WI38 (cell line): ENCODE results near the gene DYNC2H1.
A peak's percentile ranks its signal among the peaks of the same experiment; 100 is the strongest.

Experiments
- H3K4me3 ChIP-seq: 2 replicates; pipeline ENCODE4 v1.5.1; 2011; ENCODE audit warnings: low read depth, mild to moderate bottlenecking, control low read depth, low read length
- CTCF ChIP-seq: IDR thresholded peaks from 2 replicates; pipeline ENCODE4 v1.5.1; 2012; ENCODE audit warnings: low read depth, mild to moderate bottlenecking, control low read depth, low read length

Gene DYNC2H1

GRCh38 chr11:103380031-103380430 lies 270.8 kb downstream of the DYNC2H1 start:
- TF ChIP-seq CTCF = no peak
- H3K4me3 ChIP-seq = no peak overlapping the region

DNA sequence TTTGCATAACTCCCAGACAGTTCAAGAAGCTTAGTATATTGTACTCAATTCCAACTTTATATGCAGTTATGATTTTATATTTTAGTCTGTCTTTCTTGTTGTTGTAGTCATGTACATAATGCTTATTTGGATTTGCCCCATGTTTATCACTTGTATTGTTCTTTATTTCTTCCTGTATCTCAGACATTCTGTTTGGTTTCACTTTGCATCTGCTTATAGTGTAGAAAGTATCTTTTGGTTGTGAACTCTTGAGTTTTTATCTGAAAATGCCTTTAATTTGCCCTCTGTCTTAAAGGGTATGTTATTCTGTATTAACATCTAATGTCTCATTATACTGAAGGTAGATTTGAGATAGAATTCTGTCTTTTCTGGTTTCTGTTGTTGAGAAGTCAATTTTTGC lies 275.4 kb downstream of the DYNC2H1 start:
- TF ChIP-seq CTCF = no peak
- H3K4me3 ChIP-seq = peak overlapping the region; percentile 30

GRCh38 chr11:103395612-103396011 lies 286.4 kb downstream of the DYNC2H1 start:
- TF ChIP-seq CTCF = no peak
- no peak overlapping the region for H3K4me3 ChIP-seq

DNA sequence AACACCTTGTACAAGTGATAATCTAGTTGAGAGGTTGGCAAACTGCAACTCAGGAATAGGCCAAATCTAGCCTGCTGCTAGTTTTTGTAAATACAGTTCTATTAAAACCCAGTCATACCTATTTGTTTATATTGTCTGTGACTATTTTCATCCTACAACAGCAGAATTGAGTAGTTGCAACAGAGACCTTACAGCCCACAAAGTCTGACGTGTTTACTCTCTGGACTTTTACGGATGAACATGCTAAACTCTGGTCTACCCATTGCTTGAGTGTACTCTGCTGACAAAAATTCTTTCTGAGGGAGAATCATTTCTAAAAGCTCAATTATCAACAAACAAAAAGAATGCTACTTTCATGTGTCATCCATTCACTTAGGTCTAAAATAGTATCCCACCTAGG lies 287.0 kb downstream of the DYNC2H1 start:
- no peak for TF ChIP-seq CTCF
- no peak overlapping the region for H3K4me3 ChIP-seq

DNA sequence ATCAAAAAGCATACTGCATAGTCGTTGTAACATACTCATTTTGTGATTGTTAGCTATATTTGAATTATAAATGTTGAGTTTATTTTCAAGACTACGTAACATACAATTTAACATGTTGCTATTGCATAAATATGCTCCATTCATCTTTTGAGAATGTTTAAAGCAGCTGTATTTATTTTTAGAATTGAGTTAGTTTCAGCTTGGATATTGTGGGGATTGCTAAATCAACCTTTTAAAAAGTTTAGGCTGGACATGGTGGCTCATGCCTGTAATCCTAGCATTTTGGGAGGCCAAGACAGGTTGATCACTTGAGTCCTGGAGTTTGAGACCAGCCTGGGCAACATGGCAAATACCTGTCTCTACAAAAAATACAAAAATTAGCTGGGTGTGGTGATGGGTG lies 288.1 kb downstream of the DYNC2H1 start:
- no peak for TF ChIP-seq CTCF
- no peak overlapping the region for H3K4me3 ChIP-seq

DNA sequence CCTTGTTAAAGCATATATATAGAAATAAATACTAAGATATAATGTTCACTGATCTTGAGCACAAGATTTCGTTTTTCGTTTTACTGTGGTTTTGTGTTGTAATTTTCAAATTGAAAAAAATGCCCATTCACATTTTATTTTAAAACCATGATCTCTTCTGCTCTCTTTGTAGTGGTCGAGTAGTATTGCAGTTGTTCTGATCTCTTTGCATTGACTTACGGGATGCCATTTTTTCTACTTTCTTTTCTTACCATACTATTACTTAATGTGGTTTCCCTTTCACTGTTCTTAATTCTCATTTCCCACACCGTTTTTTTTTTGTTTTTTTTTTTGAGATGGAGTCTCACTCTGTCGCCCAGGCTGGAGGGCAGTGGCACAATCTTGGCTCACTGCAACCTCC lies 289.6 kb downstream of the DYNC2H1 start:
- H3K4me3 ChIP-seq = no peak overlapping the region
- no peak for TF ChIP-seq CTCF

GRCh38 chr11:103406357-103406756 lies 297.1 kb downstream of the DYNC2H1 start:
- TF ChIP-seq CTCF = no peak
- H3K4me3 ChIP-seq = no peak overlapping the region
